Large intestine (tissue), 3 donors: ENCODE results near the gene TSC22D4. TPM values are rescaled to one million over a fixed set of nuclear protein-coding genes. Genes with fewer than 3 reads are reported as not detected.

Source experiments
- DNase-seq, 2 donors: peaks; one replicate each; pipeline versions ENCODE4 v3.0.0 to v3.0.0-alpha.2; 2013
- H3K27ac ChIP-seq: one replicate; pipeline ENCODE4 v1.5.1; 2013; ENCODE audit warnings: low read length
- H3K27me3 ChIP-seq: 2 replicates; pipeline ENCODE4 v1.6.1; 2013; ENCODE audit warnings: low read length; ENCODE audit not compliant: control insufficient read depth, insufficient read depth
- H3K36me3 ChIP-seq: 2 replicates; pipeline ENCODE4 v1.6.1; 2013; ENCODE audit warnings: low read length; ENCODE audit not compliant: control insufficient read depth, insufficient read depth
- H3K4me1 ChIP-seq: one replicate; pipeline ENCODE4 v1.6.1; 2013; ENCODE audit warnings: low read length; ENCODE audit not compliant: control insufficient read depth, insufficient read depth
- H3K4me3 ChIP-seq: one replicate; pipeline ENCODE4 v1.5.1; 2013; ENCODE audit warnings: low read length
- H3K9me3 ChIP-seq: one replicate; pipeline ENCODE4 v1.6.1; 2013; ENCODE audit warnings: mild to moderate bottlenecking, low read depth, low read length, moderate library complexity; ENCODE audit not compliant: control insufficient read depth
- WGBS: methylation state at CpG from one replicate; pipeline ENCODE4 v1.1.5; 2013; ENCODE audit warnings: low lambda C conversion rate; ENCODE audit not compliant: insufficient coverage; 5-methylcytosine and 5-hydroxymethylcytosine counted together
- polyA plus RNA-seq: library from polyadenylated mRNA; unstranded; fragments of 120-200 nt; gene quantifications from one replicate; pipeline ENCODE4 v1.2.1, GENCODE V29; 2013

Gene TSC22D4
- polyA plus RNA-seq, 1 donor: 56.8 TPM

GRCh38 chr7:100475549-100475948 is 3.5 kb downstream of the TSC22D4 start:
- Histone ChIP-seq H3K36me3 (peaks cover 33% of the 10 kb centered on the region), H3K9me3 (no peaks in the 10 kb centered on the region), H3K27ac (peak overlapping the region; percentile 26), H3K4me3 (peak overlapping the region; percentile 14), H3K4me1 (peaks cover 22% of the 10 kb centered on the region), H3K27me3 (no peaks in the 10 kb centered on the region)
- peak; percentile 37 to 65 for DNase-seq
- no CpG with 5 or more reads among the region's 9 CpGs for WGBS

GRCh38 chr7:100472854-100473499 is 6.0 kb downstream of the TSC22D4 start:
- Histone ChIP-seq H3K9me3 (no peaks in the 10 kb centered on the region), H3K27ac (no peak overlapping the region), H3K4me3 (no peak overlapping the region), H3K36me3 (peaks cover 45% of the 10 kb centered on the region), H3K27me3 (no peaks in the 10 kb centered on the region), H3K4me1 (peaks cover 24% of the 10 kb centered on the region)
- WGBS: 100% methylated on average over 1 of the region's 14 CpGs
- no peak for DNase-seq

GRCh38 chr7:100472121-100472851 is 6.7 kb downstream of the TSC22D4 start:
- peaks cover 52% of the 10 kb centered on the region for H3K36me3 ChIP-seq
- no CpG with 5 or more reads among the region's 16 CpGs for WGBS

GRCh38 chr7:100471021-100471420 is 8.0 kb downstream of the TSC22D4 start:
- H3K4me3 ChIP-seq: no peak overlapping the region
- peaks cover 11% of the 10 kb centered on the region for H3K4me1 ChIP-seq
- H3K27me3 ChIP-seq: no peaks in the 10 kb centered on the region
- no peak overlapping the region for H3K27ac ChIP-seq
- WGBS: no CpG with 5 or more reads among the region's 4 CpGs
- H3K9me3 ChIP-seq: peaks cover 4% of the 10 kb centered on the region
- DNase-seq: no peak
- H3K36me3 ChIP-seq: peaks cover 53% of the 10 kb centered on the region

More at GRCh38 chr7:100472121-100472851, 6.7 kb downstream of the TSC22D4 start:
- no peaks in the 10 kb centered on the region for H3K27me3 ChIP-seq
- H3K4me3 ChIP-seq: no peak overlapping the region
- no peak overlapping the region for H3K27ac ChIP-seq
- H3K4me1 ChIP-seq: peaks cover 23% of the 10 kb centered on the region
- DNase-seq: no peak
- no peaks in the 10 kb centered on the region for H3K9me3 ChIP-seq

GRCh38 chr7:100469227-100470044 is 9.6 kb downstream of the TSC22D4 start:
- H3K9me3 ChIP-seq: peaks cover 4% of the 10 kb centered on the region
- H3K27ac ChIP-seq: no peak overlapping the region
- H3K27me3 ChIP-seq: no peaks in the 10 kb centered on the region
- no CpG with 5 or more reads among the region's 13 CpGs for WGBS
- no peak overlapping the region for H3K4me3 ChIP-seq
- peaks cover 51% of the 10 kb centered on the region for H3K36me3 ChIP-seq
- peak; percentile 63 to 71 for DNase-seq
- peaks cover 10% of the 10 kb centered on the region for H3K4me1 ChIP-seq

GRCh38 chr7:100467638-100468373 is 11.2 kb downstream of the TSC22D4 start:
- Histone ChIP-seq H3K27me3 (no peaks in the 10 kb centered on the region), H3K4me1 (peaks cover 10% of the 10 kb centered on the region), H3K36me3 (peaks cover 38% of the 10 kb centered on the region), H3K9me3 (peaks cover 4% of the 10 kb centered on the region), H3K27ac (no peak overlapping the region), H3K4me3 (no peak overlapping the region)
- no peak for DNase-seq
- no CpG with 5 or more reads among the region's 22 CpGs for WGBS

- H3K9me3 ChIP-seq: peaks cover 4% of the 10 kb centered on the region
- no peaks in the 10 kb centered on the region for H3K27me3 ChIP-seq
- DNase-seq: no peak
- no peak overlapping the region for H3K4me3 ChIP-seq
- peaks cover 10% of the 10 kb centered on the region for H3K4me1 ChIP-seq
- peaks cover 33% of the 10 kb centered on the region for H3K36me3 ChIP-seq
- 80% methylated on average over 1 of the region's 32 CpGs for WGBS
- no peak overlapping the region for H3K27ac ChIP-seq
Observed at GRCh38 chr7:100466653-100467605, 12.1 kb downstream of the TSC22D4 start.

- peak; percentile 58 to 67 for DNase-seq
- H3K27ac ChIP-seq: no peak overlapping the region
- H3K27me3 ChIP-seq: no peaks in the 10 kb centered on the region
- peaks cover 10% of the 10 kb centered on the region for H3K4me1 ChIP-seq
- no peak overlapping the region for H3K4me3 ChIP-seq
- WGBS: 100% methylated on average over 1 of the region's 17 CpGs
- peaks cover 4% of the 10 kb centered on the region for H3K9me3 ChIP-seq
- peaks cover 30% of the 10 kb centered on the region for H3K36me3 ChIP-seq
Observed at GRCh38 chr7:100465702-100466311, 13.2 kb downstream of the TSC22D4 start.

GRCh38 chr7:100465299-100465698 is 13.7 kb downstream of the TSC22D4 start:
- peaks cover 25% of the 10 kb centered on the region for H3K36me3 ChIP-seq
- peaks cover 10% of the 10 kb centered on the region for H3K4me1 ChIP-seq
- H3K27ac ChIP-seq: no peak overlapping the region

More at GRCh38 chr7:100465299-100465698, 13.7 kb downstream of the TSC22D4 start:
- no CpG with 5 or more reads among the region's 8 CpGs for whole genome bisulfite sequencing
- Histone ChIP-seq H3K9me3 (peaks cover 4% of the 10 kb centered on the region), H3K4me3 (no peak overlapping the region), H3K27me3 (no peaks in the 10 kb centered on the region)
- no peak for DNase-seq
